GOT3 (cell line): Measurements from ENCODE around the gene GAA.
"Not testable (repeated sequence)": the region's sequence is repeated elsewhere in the genome, so short reads cannot be mapped to it uniquely, and the experiment has no call there.

Experiments
- DNase-seq: peaks from one replicate; lab custom pipeline; 2025; ENCODE audit warnings: mixed read lengths; lab: John Stamatoyannopoulos, UW

The GAA gene

GRCh38 chr17:80145076-80146075 is 44.0 kb downstream of the GAA start:
- no peak for DNase-seq

GRCh38 chr17:80146121-80147034 is 45.0 kb downstream of the GAA start:
- DNase-seq: no peak

- DNase-seq: peak; percentile 92
Observed at GRCh38 chr17:80147035-80147822, 45.8 kb downstream of the GAA start, which contains the start of gene EIF4A3. Gene EIF4A3 (minus strand): TSS chr17:80147128. CDS start chr17:80146961, 167 bp downstream.

GRCh38 chr17:80151333-80151732 is 50.0 kb downstream of the GAA start:
- DNase-seq: no peak

- DNase-seq: no peak
Observed at GRCh38 chr17:80152081-80152702, 50.8 kb downstream of the GAA start.

- no peak for DNase-seq
Observed at GRCh38 chr17:80153004-80153403, 51.6 kb downstream of the GAA start.

- DNase-seq: no peak
Observed at GRCh38 chr17:80154166-80154565, 52.8 kb downstream of the GAA start.

GRCh38 chr17:80155600-80155999 is 54.2 kb downstream of the GAA start:
- not testable (repeated sequence) for DNase-seq

- no peak for DNase-seq
Observed at GRCh38 chr17:80158846-80159245, 57.5 kb downstream of the GAA start.

GRCh38 chr17:80160536-80160935 is 59.2 kb downstream of the GAA start:
- DNase-seq: no peak

GRCh38 chr17:80163336-80163735 is 62.0 kb downstream of the GAA start:
- no peak for DNase-seq

GRCh38 chr17:80164185-80164584 is 62.8 kb downstream of the GAA start:
- no peak for DNase-seq

GRCh38 chr17:80166446-80166845 is 65.1 kb downstream of the GAA start:
- no peak for DNase-seq

- DNase-seq: no peak
Observed at GRCh38 chr17:80168371-80168770, 67.0 kb downstream of the GAA start.

GRCh38 chr17:80169107-80169506 is 67.7 kb downstream of the GAA start:
- no peak for DNase-seq
